WI38 (cell line): ENCODE data around the gene INPP4B.

Source experiments
- H3K4me3 ChIP-seq: 2 replicates; pipeline ENCODE4 v1.5.1; 2011; ENCODE audit warnings: low read depth, mild to moderate bottlenecking, control low read depth, low read length
- TF ChIP-seq, protein P1 (sequence below): IDR thresholded peaks from 2 replicates; pipeline ENCODE4 v1.5.1; 2012; ENCODE audit warnings: low read depth, mild to moderate bottlenecking, control low read depth, low read length

Gene INPP4B

GRCh38 chr4:142465526-142465925, 380.6 kb downstream of the INPP4B start:
- H3K4me3 ChIP-seq, result no peak overlapping the region
- TF ChIP-seq, protein P1, sequence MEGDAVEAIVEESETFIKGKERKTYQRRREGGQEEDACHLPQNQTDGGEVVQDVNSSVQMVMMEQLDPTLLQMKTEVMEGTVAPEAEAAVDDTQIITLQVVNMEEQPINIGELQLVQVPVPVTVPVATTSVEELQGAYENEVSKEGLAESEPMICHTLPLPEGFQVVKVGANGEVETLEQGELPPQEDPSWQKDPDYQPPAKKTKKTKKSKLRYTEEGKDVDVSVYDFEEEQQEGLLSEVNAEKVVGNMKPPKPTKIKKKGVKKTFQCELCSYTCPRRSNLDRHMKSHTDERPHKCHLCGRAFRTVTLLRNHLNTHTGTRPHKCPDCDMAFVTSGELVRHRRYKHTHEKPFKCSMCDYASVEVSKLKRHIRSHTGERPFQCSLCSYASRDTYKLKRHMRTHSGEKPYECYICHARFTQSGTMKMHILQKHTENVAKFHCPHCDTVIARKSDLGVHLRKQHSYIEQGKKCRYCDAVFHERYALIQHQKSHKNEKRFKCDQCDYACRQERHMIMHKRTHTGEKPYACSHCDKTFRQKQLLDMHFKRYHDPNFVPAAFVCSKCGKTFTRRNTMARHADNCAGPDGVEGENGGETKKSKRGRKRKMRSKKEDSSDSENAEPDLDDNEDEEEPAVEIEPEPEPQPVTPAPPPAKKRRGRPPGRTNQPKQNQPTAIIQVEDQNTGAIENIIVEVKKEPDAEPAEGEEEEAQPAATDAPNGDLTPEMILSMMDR, result no peak

- TF ChIP-seq, protein P1, result no peak
These were observed 382.9 kb downstream of the INPP4B start for GRCh38 chr4:142463206-142463605.

DNA sequence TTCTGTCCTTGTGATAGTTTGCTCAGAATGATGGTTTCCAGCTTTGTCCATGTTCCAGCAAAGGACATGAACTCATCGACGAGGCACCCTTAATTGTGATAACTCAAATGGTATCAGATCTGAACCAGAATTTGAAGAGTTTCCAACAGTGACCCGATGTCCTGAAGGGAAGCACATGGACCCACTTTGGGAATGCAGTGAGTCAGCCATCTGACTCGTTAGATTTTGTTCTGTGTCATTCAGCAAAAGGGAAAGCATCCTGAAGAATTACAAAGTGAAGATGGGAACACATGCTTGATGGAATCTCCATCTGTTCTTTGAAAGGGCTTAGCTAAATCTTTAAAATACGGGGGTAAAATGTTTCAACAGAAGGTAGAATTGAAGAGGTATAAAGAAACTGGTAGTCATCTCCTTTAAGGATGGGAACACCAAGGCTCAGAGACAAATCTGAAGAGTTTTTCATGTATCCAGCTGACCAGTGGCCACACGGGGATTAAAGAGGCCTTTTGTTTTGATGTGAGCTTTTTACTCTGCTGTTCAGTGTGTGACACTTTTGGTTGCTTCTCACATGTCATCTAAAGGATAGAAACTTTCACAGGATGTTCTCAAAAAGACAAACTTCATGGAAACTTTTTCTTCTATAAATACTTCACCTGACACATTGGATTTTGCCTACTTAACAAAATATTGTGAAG, 393.8 kb downstream of the INPP4B start:
- TF ChIP-seq, protein P1, result no peak

More at GRCh38 chr4:142463206-142463605, 382.9 kb downstream of the INPP4B start:
- H3K4me3 ChIP-seq, result no peak overlapping the region

DNA sequence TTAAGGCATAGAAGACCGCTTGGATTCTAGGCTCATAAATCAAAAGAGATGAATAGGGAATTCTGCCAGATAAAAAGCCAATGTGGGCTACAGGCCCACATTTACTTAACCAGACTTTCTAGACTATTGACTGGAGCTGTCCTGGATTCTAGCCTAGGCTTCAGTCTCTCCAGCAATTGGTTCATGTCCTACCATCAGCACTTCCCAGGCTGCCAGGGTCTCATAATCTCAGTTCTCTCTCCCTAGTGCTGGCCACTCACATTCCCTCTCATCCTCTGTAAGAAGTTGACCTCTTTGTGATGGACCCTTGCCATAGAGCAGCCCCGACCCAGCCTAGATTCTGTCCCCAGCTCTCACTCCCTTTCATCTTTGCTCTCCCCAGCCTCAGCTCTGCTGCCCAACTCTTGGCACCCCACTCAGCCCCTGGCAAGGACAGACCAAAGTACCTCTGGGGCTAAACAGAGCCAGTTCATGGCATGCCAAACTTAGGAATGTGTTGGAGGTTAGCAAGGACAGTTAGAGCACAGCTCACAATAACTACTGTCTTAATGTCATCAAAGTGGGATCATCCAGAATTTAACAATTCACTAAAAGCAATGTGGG, 396.2 kb downstream of the INPP4B start:
- H3K4me3 ChIP-seq, result no peak overlapping the region
- TF ChIP-seq, protein P1, result no peak

More for the DNA sequence above, 393.8 kb downstream of the INPP4B start:
- H3K4me3 ChIP-seq, result no peak overlapping the region

DNA sequence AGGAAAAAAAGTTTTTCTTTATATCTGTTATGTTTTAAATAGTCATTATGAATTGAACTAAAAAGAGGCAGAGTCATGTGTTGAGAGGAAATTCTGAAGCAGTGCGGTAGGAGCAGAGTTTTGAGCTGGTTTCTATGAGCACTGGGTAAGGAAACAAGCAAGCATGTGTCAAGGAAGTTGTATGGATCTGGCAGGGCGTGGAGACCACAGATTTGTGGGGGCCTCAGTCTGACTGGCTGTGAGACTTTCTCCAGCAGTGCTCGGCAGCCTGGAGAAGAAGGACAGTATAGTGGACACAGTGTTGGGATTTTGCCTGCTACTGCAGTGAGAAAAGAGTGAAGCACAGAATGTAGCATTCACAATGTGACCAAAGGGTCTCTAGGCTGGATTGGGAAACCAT, 399.1 kb downstream of the INPP4B start:
- TF ChIP-seq, protein P1, result no peak
- no peak overlapping the region for H3K4me3 ChIP-seq

DNA sequence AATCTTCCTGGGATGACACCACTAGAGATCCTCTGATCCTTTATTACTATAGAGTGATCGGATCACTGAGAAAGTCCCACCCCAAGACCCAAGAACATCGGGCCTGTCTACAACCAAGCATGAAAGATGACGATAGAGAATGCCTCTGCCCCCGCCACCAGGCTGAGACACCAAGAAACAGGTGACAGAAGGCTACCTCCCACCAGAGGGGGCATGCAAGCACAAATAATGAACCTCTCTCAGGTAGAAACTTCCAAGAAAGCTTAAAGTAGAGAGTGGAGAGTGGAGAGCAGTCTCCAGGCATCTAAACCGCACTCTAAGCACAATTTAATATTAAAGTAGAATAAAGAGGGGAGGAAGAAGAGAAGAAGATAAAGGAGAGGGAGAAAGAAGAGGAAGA, 402.6 kb downstream of the INPP4B start:
- H3K4me3 ChIP-seq, result no peak overlapping the region
- TF ChIP-seq, protein P1, result no peak

GRCh38 chr4:142440093-142440492, 406.0 kb downstream of the INPP4B start:
- TF ChIP-seq, protein P1, result no peak
- H3K4me3 ChIP-seq, result no peak overlapping the region
